ENCODE results near the gene ITLN2. TPM values are rescaled to one million over a fixed set of nuclear protein-coding genes. Genes with fewer than 3 reads are reported as not detected.

Gene ITLN2
- total and polyA plus RNA-seq, 9 of the 15 experiments (the other 6 are each of a cell fraction or from before 2014, with no cell fraction given): not detected

DNA sequence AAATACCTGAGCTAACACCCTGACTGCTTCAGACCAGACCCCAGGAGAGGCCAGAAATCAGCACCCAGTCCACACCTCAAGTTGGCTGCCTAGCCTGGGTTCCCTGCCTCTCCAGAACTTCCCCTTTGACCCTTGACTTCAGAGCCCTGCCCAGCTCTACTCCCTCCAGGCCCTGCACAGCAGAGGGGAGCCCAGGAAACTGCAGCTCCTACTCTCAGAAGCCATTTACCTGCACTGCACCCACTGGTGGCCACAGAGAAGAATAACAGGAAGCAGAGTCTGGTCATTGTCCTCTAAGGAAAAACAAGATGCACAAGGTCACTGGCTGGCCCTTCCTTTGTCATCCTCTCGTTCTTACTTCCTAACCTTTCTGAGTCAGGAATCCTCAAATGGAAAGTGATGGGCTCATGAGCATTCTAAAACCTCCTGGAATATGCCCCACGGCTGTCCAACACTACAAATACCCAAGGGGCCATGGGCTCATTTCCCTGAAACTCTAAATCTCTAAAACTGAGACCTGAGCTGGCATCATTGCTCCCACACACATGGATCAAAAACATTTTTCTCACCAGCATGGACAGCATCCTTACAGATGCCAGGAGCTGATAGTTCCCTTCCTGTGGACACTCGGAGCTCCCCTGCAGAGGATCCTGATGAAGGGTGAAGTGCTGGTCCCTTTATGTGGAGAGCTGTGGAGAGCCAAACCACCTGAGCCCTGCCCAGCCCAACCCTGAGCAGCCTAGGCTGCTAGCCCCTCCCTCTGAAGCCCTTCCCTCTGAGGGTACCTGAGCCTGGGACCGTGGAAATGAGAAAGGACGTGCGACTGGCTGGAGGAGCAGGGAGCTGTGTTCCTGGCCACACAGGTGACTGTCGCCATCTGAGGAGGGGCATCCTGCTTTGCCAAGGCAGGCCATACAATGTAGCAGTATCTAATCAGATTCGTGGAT is at the start of gene ITLN2 (continued):
- TF ChIP-seq, protein P1, sequence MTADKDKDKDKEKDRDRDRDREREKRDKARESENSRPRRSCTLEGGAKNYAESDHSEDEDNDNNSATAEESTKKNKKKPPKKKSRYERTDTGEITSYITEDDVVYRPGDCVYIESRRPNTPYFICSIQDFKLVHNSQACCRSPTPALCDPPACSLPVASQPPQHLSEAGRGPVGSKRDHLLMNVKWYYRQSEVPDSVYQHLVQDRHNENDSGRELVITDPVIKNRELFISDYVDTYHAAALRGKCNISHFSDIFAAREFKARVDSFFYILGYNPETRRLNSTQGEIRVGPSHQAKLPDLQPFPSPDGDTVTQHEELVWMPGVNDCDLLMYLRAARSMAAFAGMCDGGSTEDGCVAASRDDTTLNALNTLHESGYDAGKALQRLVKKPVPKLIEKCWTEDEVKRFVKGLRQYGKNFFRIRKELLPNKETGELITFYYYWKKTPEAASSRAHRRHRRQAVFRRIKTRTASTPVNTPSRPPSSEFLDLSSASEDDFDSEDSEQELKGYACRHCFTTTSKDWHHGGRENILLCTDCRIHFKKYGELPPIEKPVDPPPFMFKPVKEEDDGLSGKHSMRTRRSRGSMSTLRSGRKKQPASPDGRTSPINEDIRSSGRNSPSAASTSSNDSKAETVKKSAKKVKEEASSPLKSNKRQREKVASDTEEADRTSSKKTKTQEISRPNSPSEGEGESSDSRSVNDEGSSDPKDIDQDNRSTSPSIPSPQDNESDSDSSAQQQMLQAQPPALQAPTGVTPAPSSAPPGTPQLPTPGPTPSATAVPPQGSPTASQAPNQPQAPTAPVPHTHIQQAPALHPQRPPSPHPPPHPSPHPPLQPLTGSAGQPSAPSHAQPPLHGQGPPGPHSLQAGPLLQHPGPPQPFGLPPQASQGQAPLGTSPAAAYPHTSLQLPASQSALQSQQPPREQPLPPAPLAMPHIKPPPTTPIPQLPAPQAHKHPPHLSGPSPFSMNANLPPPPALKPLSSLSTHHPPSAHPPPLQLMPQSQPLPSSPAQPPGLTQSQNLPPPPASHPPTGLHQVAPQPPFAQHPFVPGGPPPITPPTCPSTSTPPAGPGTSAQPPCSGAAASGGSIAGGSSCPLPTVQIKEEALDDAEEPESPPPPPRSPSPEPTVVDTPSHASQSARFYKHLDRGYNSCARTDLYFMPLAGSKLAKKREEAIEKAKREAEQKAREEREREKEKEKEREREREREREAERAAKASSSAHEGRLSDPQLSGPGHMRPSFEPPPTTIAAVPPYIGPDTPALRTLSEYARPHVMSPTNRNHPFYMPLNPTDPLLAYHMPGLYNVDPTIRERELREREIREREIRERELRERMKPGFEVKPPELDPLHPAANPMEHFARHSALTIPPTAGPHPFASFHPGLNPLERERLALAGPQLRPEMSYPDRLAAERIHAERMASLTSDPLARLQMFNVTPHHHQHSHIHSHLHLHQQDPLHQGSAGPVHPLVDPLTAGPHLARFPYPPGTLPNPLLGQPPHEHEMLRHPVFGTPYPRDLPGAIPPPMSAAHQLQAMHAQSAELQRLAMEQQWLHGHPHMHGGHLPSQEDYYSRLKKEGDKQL (CRISPR knock-in tag; IDR thresholded peaks at IDR 0.05; ENCODE audit: borderline replicate concordance): no peak
- peak; percentile 47 to 70 for TF ChIP-seq RAD21 (CRISPR knock-in tag; conservative IDR thresholded peaks at IDR 0.05 in 1 of 2, IDR thresholded peaks at IDR 0.05 in 1 of 2)
- TF ChIP-seq KDM2B (CRISPR knock-in tag; IDR thresholded peaks at IDR 0.05): no peak
- TF ChIP-seq NFE2 (IDR thresholded peaks at IDR 0.05; ENCODE audit: low read depth): no peak
- no peak for TF ChIP-seq RBBP5 (IDR thresholded peaks at IDR 0.05; ENCODE audit: borderline replicate concordance, insufficient read depth, low read length, poor library complexity, severe bottlenecking)
- no peak for TF ChIP-seq MCM3 (IDR thresholded peaks at IDR 0.05)
- TF ChIP-seq BCL6 (CRISPR knock-in tag; IDR thresholded peaks at IDR 0.05): no peak
- no peak for TF ChIP-seq GTF2E2 (tag; IDR thresholded peaks at IDR 0.05)
- TF ChIP-seq TAF1 (IDR thresholded peaks at IDR 0.05; ENCODE audit: control insufficient read depth, extremely low read depth, insufficient read depth, low read length, severe bottlenecking): no peak
- no peak for TF ChIP-seq YY1 (IDR thresholded peaks at IDR 0.05; ENCODE audit: borderline replicate concordance in 1 of 3, control insufficient read depth in 1 of 3, extremely low read depth in 1 of 3, insufficient read depth in 3 of 3, insufficient read length in 1 of 3, insufficient replicate concordance in 2 of 3, low read depth in 1 of 3, low read length in 2 of 3)
- TF ChIP-seq SP2 (IDR thresholded peaks at IDR 0.05; ENCODE audit: extremely low read depth, low read depth, low read length, poor library complexity, severe bottlenecking): no peak
- TF ChIP-seq, protein P2, sequence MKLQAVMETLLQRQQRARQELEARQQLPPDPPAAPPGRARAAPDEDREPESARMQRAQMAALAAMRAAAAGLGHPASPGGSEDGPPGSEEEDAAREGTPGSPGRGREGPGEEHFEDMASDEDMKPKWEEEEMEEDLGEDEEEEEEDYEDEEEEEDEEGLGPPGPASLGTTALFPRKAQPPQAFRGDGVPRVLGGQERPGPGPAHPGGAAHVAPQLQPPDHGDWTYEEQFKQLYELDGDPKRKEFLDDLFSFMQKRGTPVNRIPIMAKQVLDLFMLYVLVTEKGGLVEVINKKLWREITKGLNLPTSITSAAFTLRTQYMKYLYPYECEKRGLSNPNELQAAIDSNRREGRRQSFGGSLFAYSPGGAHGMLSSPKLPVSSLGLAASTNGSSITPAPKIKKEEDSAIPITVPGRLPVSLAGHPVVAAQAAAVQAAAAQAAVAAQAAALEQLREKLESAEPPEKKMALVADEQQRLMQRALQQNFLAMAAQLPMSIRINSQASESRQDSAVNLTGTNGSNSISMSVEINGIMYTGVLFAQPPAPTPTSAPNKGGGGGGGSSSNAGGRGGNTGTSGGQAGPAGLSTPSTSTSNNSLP (IDR thresholded peaks at IDR 0.05; ENCODE audit: borderline replicate concordance, low read depth, low read length): no peak
- TF ChIP-seq TCF3 (CRISPR knock-in tag; IDR thresholded peaks at IDR 0.05): no peak
- TF ChIP-seq, protein P3, sequence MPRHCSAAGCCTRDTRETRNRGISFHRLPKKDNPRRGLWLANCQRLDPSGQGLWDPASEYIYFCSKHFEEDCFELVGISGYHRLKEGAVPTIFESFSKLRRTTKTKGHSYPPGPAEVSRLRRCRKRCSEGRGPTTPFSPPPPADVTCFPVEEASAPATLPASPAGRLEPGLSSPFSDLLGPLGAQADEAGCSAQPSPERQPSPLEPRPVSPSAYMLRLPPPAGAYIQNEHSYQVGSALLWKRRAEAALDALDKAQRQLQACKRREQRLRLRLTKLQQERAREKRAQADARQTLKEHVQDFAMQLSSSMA (CRISPR knock-in tag; IDR thresholded peaks at IDR 0.05): no peak
- no peak for TF ChIP-seq CAMTA2 (CRISPR knock-in tag; conservative IDR thresholded peaks at IDR 0.05)
- no peak for TF ChIP-seq FOXJ2 (tag; IDR thresholded peaks at IDR 0.05)
- no peak for TF ChIP-seq NR2C1 (IDR thresholded peaks at IDR 0.05)
- peak; percentile 35; the same call in 1 of the 2 replicates for TF ChIP-seq NR2C1 (tag; IDR thresholded peaks at IDR 0.05)
